HCT116 (cell line): ENCODE data around the gene SPOCK3. TPM values are rescaled to one million over a fixed set of nuclear protein-coding genes. Genes with fewer than 3 reads are reported as not detected.

ENCODE experiments used
- ATAC-seq: fragments of 200-7000 bp; cut with Tn5 transposase; 2 replicates; pipeline ENCODE4 v1.9.1; 2020; ENCODE audit warnings: mild to moderate bottlenecking, moderate library complexity
- BruUV-seq: library from RNA; stranded (reverse); fragments of 400-500 nt; replicated peaks from 2 replicates; lab custom pipeline; 2021; lab: Mats Ljungman, UMichigan
- CTCF ChIA-PET: fragments of 300-600 bp; sonication (Branson Sonifier 250); formaldehyde crosslinking; loops from one replicate; lab custom pipeline; 2021; ENCODE audit warnings: antibody characterized with exemption; lab: Charles Lee
- POLR2A ChIA-PET: fragments of 300-600, 350-600 bp; sonication (Branson Sonifier 250); formaldehyde crosslinking; loops from one replicate; lab custom pipeline; 2021; ENCODE audit warnings: antibody characterized with exemption; lab: Charles Lee
- RAD21 ChIA-PET, 2 experiments: fragments of 300-600 bp; sonication (Branson Sonifier 250); formaldehyde crosslinking; loops; one replicate each; lab custom pipeline; 2023; ENCODE audit warnings: low total read pairs in 2 of 2; ENCODE audit not compliant: uncharacterized antibody in 2 of 2, unreplicated experiment in 2 of 2, low non-redundant PET in 1 of 2; lab: Charles Lee
- DNase-seq: peaks from one replicate; pipeline ENCODE4 v3.0.0-alpha.2; 2010; ENCODE audit warnings: low read depth, low spot score
- H2AFZ ChIP-seq: fragments of 200-600 bp; shearing (Covaris generic), sonication (generic); 2 replicates; pipeline ENCODE4 v1.6.1; 2017; ENCODE audit warnings: low read depth, mixed run types, mixed read lengths, antibody characterized with exemption, low read length; ENCODE audit not compliant: poor library complexity, severe bottlenecking
- H3K27ac ChIP-seq: 2 replicates; pipeline ENCODE4 v1.5.1; 2012; ENCODE audit warnings: low read depth, low read length
- H3K27me3 ChIP-seq: fragments of 200-600 bp; sonication (generic); 2 replicates; pipeline ENCODE4 v1.6.1; 2016; ENCODE audit warnings: mixed run types, low read length, mixed read lengths; ENCODE audit not compliant: insufficient read depth
- H3K36me3 ChIP-seq, 2 experiments: fragments of 200-500 bp in 1 of 2; fragments of 200-600 bp in 1 of 2; sonication (Bioruptor generic) in 1 of 2; sonication (generic) in 1 of 2; 2 replicates each; pipeline versions ENCODE4 v1.5.1 to v1.6.1; 2014 to 2016; ENCODE audit warnings: low read length in 2 of 2, inconsistent platforms in 1 of 2, mixed read lengths in 1 of 2, mixed run types in 1 of 2; ENCODE audit not compliant: insufficient read depth in 2 of 2, control insufficient read depth in 1 of 2
- H3K4me1 ChIP-seq, 2 experiments: fragments of 200-600 bp in 1 of 2; sonication (generic) in 1 of 2; 2 replicates each; pipeline versions ENCODE4 v1.5.1 to v1.6.1; 2012 to 2017; ENCODE audit warnings: low read length in 2 of 2, inconsistent platforms in 1 of 2, mild to moderate bottlenecking in 1 of 2, mixed read lengths in 1 of 2, mixed run types in 1 of 2, moderate library complexity in 1 of 2; ENCODE audit not compliant: insufficient read depth in 2 of 2, control insufficient read depth in 1 of 2
- H3K4me2 ChIP-seq: fragments of 200-600 bp; sonication (generic); 2 replicates; pipeline ENCODE4 v1.6.1; 2017; ENCODE audit warnings: mixed run types, low read length, mixed read lengths
- H3K4me3 ChIP-seq, 2 experiments: fragments of 200-600 bp in 1 of 2; sonication (generic) in 1 of 2; replicated peaks in 1 of 2; 2 replicates each; pipeline ENCODE4 v1.5.1; 2011 to 2016; ENCODE audit warnings: low read length in 2 of 2, control low read depth in 1 of 2, low read depth in 1 of 2, mild to moderate bottlenecking in 1 of 2, mixed read lengths in 1 of 2, mixed run types in 1 of 2
- H3K79me2 ChIP-seq: fragments of 200-600 bp; sonication (generic); 2 replicates; pipeline ENCODE4 v1.6.1; 2017; ENCODE audit warnings: mild to moderate bottlenecking, mixed run types, low read length, moderate library complexity, mixed read lengths; ENCODE audit not compliant: insufficient read depth
- H3K9ac ChIP-seq: fragments of 200-600 bp; sonication (generic); 2 replicates; pipeline ENCODE4 v1.6.1; 2016; ENCODE audit warnings: low read length, mixed read lengths
- H3K9me2 ChIP-seq: fragments of 200-600 bp; sonication (generic), shearing (Covaris generic); 2 replicates; pipeline ENCODE4 v1.6.1; 2017; ENCODE audit warnings: mixed run types, mild to moderate bottlenecking, moderate library complexity; ENCODE audit not compliant: insufficient read depth
- H3K9me3 ChIP-seq, 2 experiments: fragments of 200-500 bp in 1 of 2; fragments of 200-600 bp in 1 of 2; sonication (Bioruptor generic) in 1 of 2; sonication (generic) in 1 of 2; 2 replicates each; pipeline ENCODE4 v1.6.1; 2014 to 2017; ENCODE audit warnings: low read length in 2 of 2, mixed read lengths in 2 of 2, inconsistent platforms in 1 of 2, low read depth in 1 of 2, mild to moderate bottlenecking in 1 of 2, mixed run types in 1 of 2, moderate library complexity in 1 of 2; ENCODE audit not compliant: control insufficient read depth in 1 of 2, insufficient read depth in 1 of 2
- H4K20me1 ChIP-seq: fragments of 200-600 bp; sonication (generic), shearing (Covaris generic); 2 replicates; pipeline ENCODE4 v1.6.1; 2017; ENCODE audit warnings: mixed run types, mild to moderate bottlenecking, moderate library complexity; ENCODE audit not compliant: insufficient read depth
- ATF3 ChIP-seq: IDR thresholded peaks from 2 replicates; pipeline ENCODE4 v1.6.1; 2012
- CBX3 ChIP-seq: IDR thresholded peaks from 2 replicates; pipeline ENCODE4 v1.6.1; 2012; ENCODE audit warnings: low read depth
- CEBPB ChIP-seq: IDR thresholded peaks from 2 replicates; pipeline ENCODE4 v1.6.1; 2012; ENCODE audit warnings: low read depth
- EGR1 ChIP-seq: IDR thresholded peaks from 2 replicates; pipeline ENCODE4 v1.6.1; 2012; ENCODE audit warnings: low read depth
- ELF1 ChIP-seq: IDR thresholded peaks from 2 replicates; pipeline ENCODE4 v1.6.1; 2012; ENCODE audit warnings: low read depth, borderline replicate concordance
- FOSL1 ChIP-seq: IDR thresholded peaks from 2 replicates; pipeline ENCODE4 v1.6.1; 2012; ENCODE audit warnings: low read depth
- JUND ChIP-seq: IDR thresholded peaks from 2 replicates; pipeline ENCODE4 v1.6.1; 2012
- POLR2A ChIP-seq: IDR thresholded peaks from 2 replicates; pipeline ENCODE4 v1.7.0; 2011; ENCODE audit warnings: borderline replicate concordance; ENCODE audit not compliant: insufficient read depth, insufficient read length; ENCODE audit errors: extremely low read depth
- POLR2AphosphoS5 ChIP-seq: IDR thresholded peaks from 2 replicates; pipeline ENCODE4 v1.6.1; 2011; ENCODE audit warnings: mild to moderate bottlenecking, low read depth, low read length, moderate library complexity
- TCF7L2 ChIP-seq: IDR thresholded peaks from 2 replicates; pipeline ENCODE4 v1.7.0; 2011; ENCODE audit warnings: borderline replicate concordance, inconsistent platforms; ENCODE audit not compliant: insufficient read depth, insufficient read length; ENCODE audit errors: extremely low read depth
- intact Hi-C: fragments of 100-400 bp; cut with micrococcal nuclease; formaldehyde crosslinking; loops from 2 replicates; pipeline ENCODE4 v1.10.0; 2022
- total RNA-seq: library from RNA; stranded (reverse); gene quantifications from one replicate; pipeline ENCODE4 v1.2.1, GENCODE V29; 2021; ENCODE audit not compliant: unreplicated experiment
- TF ChIP-seq, protein P1 (sequence below): IDR thresholded peaks from 2 replicates; pipeline ENCODE4 v1.6.1; 2012; ENCODE audit warnings: low read depth

SPOCK3 gene
- total RNA-seq, 1 experiment from 2014 or later, result 1.7 TPM

GRCh38 chr4:166996216-166996615, 238.1 kb downstream of the SPOCK3 start:
- Histone ChIP-seq H3K27me3 (no peaks in the 10 kb centered on the region), H3K79me2 (no peaks in the 10 kb centered on the region), H3K4me1 (peaks cover 0 to 8% of the 10 kb centered on the region in 2 experiments; a peak in 2 of 4 replicates), H3K9me3 (no peaks in the 10 kb centered on the region), H4K20me1 (no peaks in the 10 kb centered on the region), H3K9me2 (no peaks in the 10 kb centered on the region), H3K4me3 (no peak overlapping the region), H2AFZ (no peak overlapping the region), H3K9ac (no peak overlapping the region), H3K27ac (no peak overlapping the region), H3K4me2 (no peak overlapping the region), H3K36me3 (no peaks in the 10 kb centered on the region)
- BruUV-seq, result no TSS peak
- DNase-seq, result no peak
- ATAC-seq, result no peak
- ChIA-PET CTCF (no interaction called here), POLR2A (no interaction called here), RAD21 (no interaction called here)
- TF ChIP-seq CEBPB (no peak), CBX3 (no peak), ELF1 (no peak), ATF3 (no peak), TCF7L2 (no peak)
- TF ChIP-seq, protein P1, sequence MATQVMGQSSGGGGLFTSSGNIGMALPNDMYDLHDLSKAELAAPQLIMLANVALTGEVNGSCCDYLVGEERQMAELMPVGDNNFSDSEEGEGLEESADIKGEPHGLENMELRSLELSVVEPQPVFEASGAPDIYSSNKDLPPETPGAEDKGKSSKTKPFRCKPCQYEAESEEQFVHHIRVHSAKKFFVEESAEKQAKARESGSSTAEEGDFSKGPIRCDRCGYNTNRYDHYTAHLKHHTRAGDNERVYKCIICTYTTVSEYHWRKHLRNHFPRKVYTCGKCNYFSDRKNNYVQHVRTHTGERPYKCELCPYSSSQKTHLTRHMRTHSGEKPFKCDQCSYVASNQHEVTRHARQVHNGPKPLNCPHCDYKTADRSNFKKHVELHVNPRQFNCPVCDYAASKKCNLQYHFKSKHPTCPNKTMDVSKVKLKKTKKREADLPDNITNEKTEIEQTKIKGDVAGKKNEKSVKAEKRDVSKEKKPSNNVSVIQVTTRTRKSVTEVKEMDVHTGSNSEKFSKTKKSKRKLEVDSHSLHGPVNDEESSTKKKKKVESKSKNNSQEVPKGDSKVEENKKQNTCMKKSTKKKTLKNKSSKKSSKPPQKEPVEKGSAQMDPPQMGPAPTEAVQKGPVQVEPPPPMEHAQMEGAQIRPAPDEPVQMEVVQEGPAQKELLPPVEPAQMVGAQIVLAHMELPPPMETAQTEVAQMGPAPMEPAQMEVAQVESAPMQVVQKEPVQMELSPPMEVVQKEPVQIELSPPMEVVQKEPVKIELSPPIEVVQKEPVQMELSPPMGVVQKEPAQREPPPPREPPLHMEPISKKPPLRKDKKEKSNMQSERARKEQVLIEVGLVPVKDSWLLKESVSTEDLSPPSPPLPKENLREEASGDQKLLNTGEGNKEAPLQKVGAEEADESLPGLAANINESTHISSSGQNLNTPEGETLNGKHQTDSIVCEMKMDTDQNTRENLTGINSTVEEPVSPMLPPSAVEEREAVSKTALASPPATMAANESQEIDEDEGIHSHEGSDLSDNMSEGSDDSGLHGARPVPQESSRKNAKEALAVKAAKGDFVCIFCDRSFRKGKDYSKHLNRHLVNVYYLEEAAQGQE, result no peak
- intact Hi-C loops, result no loop called here

GRCh38 chr4:166994686-166995085, 239.6 kb downstream of the SPOCK3 start:
- Histone ChIP-seq H2AFZ (no peak overlapping the region), H3K9me3 (no peaks in the 10 kb centered on the region), H3K9ac (no peak overlapping the region), H3K4me3 (no peak overlapping the region), H3K27me3 (no peaks in the 10 kb centered on the region), H3K4me1 (no peaks in the 10 kb centered on the region), H3K36me3 (no peaks in the 10 kb centered on the region), H4K20me1 (no peaks in the 10 kb centered on the region), H3K9me2 (no peaks in the 10 kb centered on the region), H3K27ac (no peak overlapping the region), H3K4me2 (no peak overlapping the region), H3K79me2 (no peaks in the 10 kb centered on the region)
- TF ChIP-seq JUND, result no peak
- TF ChIP-seq POLR2AphosphoS5, result no peak
- no peak for TF ChIP-seq ELF1
- no peak for TF ChIP-seq EGR1
- TF ChIP-seq POLR2A, result no peak
- TF ChIP-seq FOSL1, result no peak
- no TSS peak for BruUV-seq
- no peak for DNase-seq
- no peak for ATAC-seq
- ChIA-PET POLR2A (no interaction called here), CTCF (no interaction called here), RAD21 (no interaction called here)
- intact Hi-C loops, result no loop called here
